H1 (cell line): ENCODE data around the gene SPSB3. TPM values are rescaled to one million over a fixed set of nuclear protein-coding genes. Genes with fewer than 3 reads are reported as not detected.

Experiments
- CTCF ChIA-PET: fragments of 300-600 bp; sonication (Branson Sonifier 250); formaldehyde crosslinking; loops from one replicate; lab custom pipeline; 2021; ENCODE audit not compliant: partially characterized antibody; lab: Charles Lee
- POLR2A ChIA-PET: fragments of 300-600 bp; sonication (Branson Sonifier 250); formaldehyde crosslinking; loops from one replicate; lab custom pipeline; 2021; ENCODE audit warnings: inconsistent platforms; ENCODE audit not compliant: partially characterized antibody; lab: Charles Lee
- DNase-seq, 2 experiments: peaks; one replicate each; pipeline versions ENCODE4 v3.0.0 to v3.0.0-alpha.2; 2010 to 2022; ENCODE audit warnings: low spot score in 2 of 2, low read depth in 1 of 2, mixed read lengths in 1 of 2
- FAIRE-seq: peaks from 2 replicates; lab custom pipeline; 2011; peaks lifted over from hg19 to GRCh38; lab: Jason Lieb, UNC
- H2AFZ ChIP-seq: 2 replicates; pipeline ENCODE4 v1.8.1; 2012; ENCODE audit warnings: low read length, inconsistent platforms
- H2AK5ac ChIP-seq: 2 replicates; pipeline ENCODE4 v1.6.1; 2013; ENCODE audit warnings: low read depth, low read length
- H2BK120ac ChIP-seq: replicated peaks from 2 replicates; pipeline ENCODE3; 2013; ENCODE audit warnings: low read depth, low read length, inconsistent platforms
- H2BK12ac ChIP-seq: 2 replicates; pipeline ENCODE4 v1.6.1; 2013; ENCODE audit warnings: low read depth, low read length
- H2BK15ac ChIP-seq: 2 replicates; pipeline ENCODE4 v1.6.1; 2013; ENCODE audit warnings: low read length
- H2BK20ac ChIP-seq: 2 replicates; pipeline ENCODE4 v1.6.1; 2013; ENCODE audit warnings: low read length
- H2BK5ac ChIP-seq: 2 replicates; pipeline ENCODE4 v1.6.1; 2013; ENCODE audit warnings: low read depth, low read length
- H3K14ac ChIP-seq: 2 replicates; pipeline ENCODE4 v1.6.1; 2013; ENCODE audit warnings: inconsistent platforms; ENCODE audit not compliant: insufficient read length
- H3K18ac ChIP-seq: 2 replicates; pipeline ENCODE4 v1.6.1; 2013; ENCODE audit warnings: low read length; ENCODE audit errors: extremely low read depth
- H3K23ac ChIP-seq: 2 replicates; pipeline ENCODE4 v1.6.1; 2013; ENCODE audit warnings: inconsistent platforms; ENCODE audit not compliant: insufficient read length
- H3K23me2 ChIP-seq: 2 replicates; pipeline ENCODE4 v1.6.1; 2013; ENCODE audit warnings: low read depth, low read length
- H3K27ac ChIP-seq: 2 replicates; pipeline ENCODE4 v1.6.1; 2011; ENCODE audit warnings: low read depth, low read length, inconsistent platforms
- H3K27me3 ChIP-seq, 4 experiments: replicated peaks in 1 of 4; 1 replicate in 1 of 4; 2 replicates in 3 of 4; pipeline versions ENCODE4 v1.6.1 to v1.8.1; 2011 to 2013; ENCODE audit warnings: low read length in 3 of 4, mild to moderate bottlenecking in 3 of 4, inconsistent platforms in 2 of 4, mixed read lengths in 2 of 4, moderate library complexity in 1 of 4; ENCODE audit not compliant: control insufficient read depth in 3 of 4, insufficient read depth in 3 of 4; ENCODE audit errors: extremely low read depth in 1 of 4
- H3K36me3 ChIP-seq, 4 experiments: 2 replicates each; pipeline versions ENCODE4 v1.6.1 to v1.8.1; 2011 to 2013; ENCODE audit warnings: mild to moderate bottlenecking in 4 of 4, low read length in 3 of 4, moderate library complexity in 2 of 4, control low read depth in 1 of 4, inconsistent platforms in 1 of 4; ENCODE audit not compliant: insufficient read depth in 4 of 4, control insufficient read depth in 2 of 4
- H3K4ac ChIP-seq: replicated peaks from 2 replicates; pipeline ENCODE3; 2013; ENCODE audit warnings: low read length, low read depth, mixed read lengths, inconsistent platforms; ENCODE audit not compliant: insufficient read length
- H3K4me1 ChIP-seq, 4 experiments: replicated peaks in 1 of 4; 1 replicate in 1 of 4; 2 replicates in 3 of 4; pipeline versions ENCODE4 v1.6.1 to v1.8.1; 2011 to 2013; ENCODE audit warnings: low read length in 3 of 4, inconsistent platforms in 2 of 4, mixed read lengths in 1 of 4; ENCODE audit not compliant: insufficient read depth in 4 of 4, control insufficient read depth in 3 of 4
- H3K4me2 ChIP-seq, 2 experiments: 2 replicates each; pipeline versions ENCODE4 v1.6.1 to v1.8.1; 2011 to 2013; ENCODE audit warnings: low read depth in 2 of 2, low read length in 2 of 2, control low read depth in 1 of 2, inconsistent platforms in 1 of 2, mild to moderate bottlenecking in 1 of 2; ENCODE audit not compliant: insufficient read depth in 1 of 2
- H3K4me3 ChIP-seq, 4 experiments: fragments of 200-600, 300-600 bp in 1 of 4; sonication (generic), shearing (Covaris generic), sonication (Bioruptor Twin) in 1 of 4; 2 replicates each; pipeline versions ENCODE4 v1.5.1 to v1.8.1; 2011 to 2016; ENCODE audit warnings: low read length in 4 of 4, low read depth in 3 of 4, control low read depth in 2 of 4, inconsistent platforms in 2 of 4, mild to moderate bottlenecking in 2 of 4, mixed read lengths in 1 of 4, moderate library complexity in 1 of 4; ENCODE audit not compliant: insufficient read depth in 2 of 4; ENCODE audit errors: extremely low read depth in 1 of 4
- H3K56ac ChIP-seq: replicated peaks from 2 replicates; pipeline ENCODE3; 2013; ENCODE audit warnings: low read depth, mild to moderate bottlenecking, mixed read lengths, low read length, inconsistent platforms; ENCODE audit not compliant: insufficient read length
- H3K79me1 ChIP-seq: 2 replicates; pipeline ENCODE4 v1.6.1; 2013; ENCODE audit warnings: low read depth, low read length, control low read depth
- H3K79me2 ChIP-seq, 2 experiments: 2 replicates each; pipeline versions ENCODE4 v1.6.1 to v1.8.1; 2012 to 2013; ENCODE audit warnings: low read length in 2 of 2, mild to moderate bottlenecking in 2 of 2, inconsistent platforms in 1 of 2; ENCODE audit not compliant: insufficient read depth in 2 of 2, control insufficient read depth in 1 of 2
- H3K9ac ChIP-seq, 4 experiments: replicated peaks in 1 of 4; 1 replicate in 1 of 4; 2 replicates in 3 of 4; pipeline versions ENCODE4 v1.6.1 to v1.8.1; 2011 to 2013; ENCODE audit warnings: low read depth in 3 of 4, low read length in 3 of 4, control low read depth in 2 of 4, mild to moderate bottlenecking in 2 of 4, moderate library complexity in 2 of 4, inconsistent platforms in 1 of 4; ENCODE audit errors: extremely low read depth in 1 of 4
- H3K9me3 ChIP-seq, 2 experiments: 2 replicates each; pipeline versions ENCODE4 v1.6.1 to v1.8.1; 2012 to 2013; ENCODE audit warnings: mild to moderate bottlenecking in 2 of 2, moderate library complexity in 2 of 2, control low read depth in 1 of 2, inconsistent platforms in 1 of 2, low read depth in 1 of 2, low read length in 1 of 2, mixed read lengths in 1 of 2; ENCODE audit not compliant: insufficient read depth in 2 of 2
- H4K20me1 ChIP-seq, 2 experiments: replicated peaks in 1 of 2; 2 replicates each; pipeline versions ENCODE3 to v1.8.1; 2011 to 2013; ENCODE audit warnings: inconsistent platforms in 2 of 2, low read length in 2 of 2, mild to moderate bottlenecking in 1 of 2; ENCODE audit not compliant: insufficient read depth in 2 of 2, control insufficient read depth in 1 of 2
- H4K5ac ChIP-seq: 2 replicates; pipeline ENCODE4 v1.6.1; 2013; ENCODE audit warnings: low read length, low read depth, mixed read lengths, inconsistent platforms; ENCODE audit not compliant: insufficient read length
- H4K8ac ChIP-seq: 2 replicates; pipeline ENCODE4 v1.8.0; 2013; ENCODE audit warnings: mild to moderate bottlenecking, moderate library complexity, low read length, inconsistent platforms; ENCODE audit not compliant: insufficient read depth; ENCODE audit errors: extremely low read depth
- H4K91ac ChIP-seq: replicated peaks from 2 replicates; pipeline ENCODE3; 2013; ENCODE audit warnings: low read length, mixed read lengths, inconsistent platforms; ENCODE audit not compliant: insufficient read length
- SRF ChIP-seq: IDR thresholded peaks from 2 replicates; pipeline ENCODE4 v1.6.1; 2011; ENCODE audit warnings: mild to moderate bottlenecking, low read depth, low read length, moderate library complexity
- WGBS, 2 experiments: shearing (Covaris generic) in 1 of 2; methylation state at CpG; one replicate each; pipeline versions ENCODE4 v1.1.6 to v1.1.7; 2013 to 2015; ENCODE audit warnings: low lambda C conversion rate in 2 of 2, mixed read lengths in 2 of 2, inconsistent platforms in 1 of 2, low coverage in 1 of 2, missing lambda C conversion rate in 1 of 2; ENCODE audit not compliant: insufficient replicate concordance in 2 of 2, insufficient coverage in 1 of 2, insufficient read length in 1 of 2; ENCODE audit errors: extremely low coverage in 1 of 2, missing lambda C conversion rate in 1 of 2; 5-methylcytosine and 5-hydroxymethylcytosine counted together
- polyA plus RNA-seq, 7 experiments: library from polyadenylated mRNA; depleted of rRNA in 3 of 7; stranded (reverse) in 5 of 7; unstranded in 2 of 7; fragments of >200 nt in 5 of 7; fragments of 200-250 nt in 2 of 7; gene quantifications; 1 replicate in 5 of 7; 2 replicates in 1 of 7; 4 replicates in 1 of 7; pipeline versions ENCODE4 v1.2.1 to v1.2.3, GENCODE V29; 2011 to 2013; ENCODE audit warnings: missing spikeins in 2 of 7, mixed read lengths in 2 of 7
- total RNA-seq: library from RNA; stranded (reverse); fragmentation: NEBNext Ultra II Directional; extraction: Animal tissue kit (Norgen Biotek cat#: 25700); gene quantifications from 2 replicates; pipeline ENCODE4 v1.2.1, GENCODE V29; 2021

The SPSB3 gene
- total and polyA plus RNA-seq, 2 of the 8 experiments (the other 6 are each of a cell fraction or from before 2014, with no cell fraction given), result 22.5 to 37.8 TPM

DNA sequence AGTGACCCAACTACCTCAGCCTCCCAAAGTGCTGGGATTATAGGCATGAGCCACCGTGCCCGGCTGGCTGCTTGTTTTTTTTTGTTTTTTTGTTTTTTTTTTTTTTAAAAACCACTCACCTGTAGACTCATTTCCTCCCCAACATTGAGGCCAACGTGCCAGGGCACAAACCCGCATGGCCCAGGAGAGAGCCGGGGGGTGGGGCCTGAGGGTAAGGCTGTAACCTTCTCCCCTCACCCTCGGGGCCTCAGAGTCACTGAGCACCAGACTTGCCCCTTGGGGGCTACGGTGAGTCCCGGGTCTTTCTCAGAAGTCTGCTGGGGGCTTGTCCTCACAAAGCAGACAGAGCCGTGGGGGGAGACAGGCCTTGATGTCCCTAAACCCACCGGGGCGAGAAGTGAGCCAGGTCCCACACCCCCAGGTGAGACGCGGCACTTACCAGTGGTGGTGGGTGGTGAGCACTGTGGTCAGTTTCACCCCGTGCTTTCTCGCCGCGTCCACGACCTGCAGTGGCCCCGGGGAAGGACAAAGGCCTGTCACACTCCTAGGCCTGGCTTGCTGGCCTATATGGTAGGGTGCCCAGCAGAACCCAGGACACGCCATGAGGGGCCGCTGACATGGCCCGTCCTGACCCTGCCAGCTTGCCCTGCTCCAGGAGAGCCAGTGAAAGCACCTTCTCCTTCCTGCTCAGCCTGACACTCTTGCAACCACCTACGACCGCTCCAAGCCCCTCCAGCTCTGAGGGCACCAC lies 39.7 kb upstream of the SPSB3 start:
- Histone ChIP-seq H3K4me2 (no peak overlapping the region), H3K4me3 (no peak overlapping the region), H3K27me3 (peaks cover 0 to 5% (median 0%) of the 10 kb centered on the region in 4 experiments; a peak in 3 of 7 replicates), H2BK5ac (no peak overlapping the region), H3K14ac (no peak overlapping the region), H4K5ac (no peak overlapping the region), H3K18ac (no peak overlapping the region), H3K27ac (no peak overlapping the region), H2AK5ac (no peak overlapping the region), H3K9me3 (no peaks in the 10 kb centered on the region), H4K20me1 (peaks cover 4 to 15% of the 10 kb centered on the region in 2 experiments), H4K8ac (no peak overlapping the region; the same call in 1 of the 2 replicates), H2AFZ (no peak overlapping the region), H2BK12ac (no peak overlapping the region), H3K23ac (no peak overlapping the region), H2BK120ac (no peak overlapping the region), H2BK15ac (no peak overlapping the region), H3K23me2 (peaks cover 3% of the 10 kb centered on the region; the same call in 1 of the 2 replicates), H3K9ac (no peak overlapping the region), H4K91ac (no peak overlapping the region), H3K79me1 (peaks cover 4% of the 10 kb centered on the region; the same call in 1 of the 2 replicates), H3K36me3 (peaks cover 0 to 2% (median 0%) of the 10 kb centered on the region in 4 experiments; a peak in 2 of 8 replicates), H2BK20ac (no peak overlapping the region), H3K4me1 (peaks cover 0 to 7% (median 3%) of the 10 kb centered on the region in 4 experiments; a peak in 3 of 7 replicates), H3K56ac (no peak overlapping the region), H3K4ac (no peak overlapping the region), H3K79me2 (no peaks in the 10 kb centered on the region)
- no peak for FAIRE-seq
- WGBS, 2 experiments, result 94% methylated on average over 21 of the region's 24 CpGs; no CpG with 5 or more reads in 1 of the 2 experiments
- POLR2A ChIA-PET, result interaction anchor here (0.6 to 1.8 kb wide), 3 partner anchors 20 to 52 kb away, joined by 3 to 4 read pairs (median 4); no protein-coding TSS in a partner anchor
- CTCF ChIA-PET, result interaction anchor here (1.2 to 2.2 kb wide), 3 partner anchors 11 to 48 kb away, joined by 3 to 11 read pairs (median 7); no protein-coding TSS in a partner anchor
- DNase-seq, result no peak
- no peak for TF ChIP-seq SRF
